Activated T-helper 1 cell treated with anti-CD3 and anti-CD28 coated beads, Interleukin-12 subunit alpha, Interleukin-12 subunit beta, Interleukin-2, Interleukin-4 antibody, amounts not matched to agents 30 ng/mL and 10 ng/mL and 1 ng/mL, durations not matched to agents 14 hours and 24 hours and 36 hours (primary cell): ENCODE results near the gene LPIN1. TPM values are rescaled to one million over a fixed set of nuclear protein-coding genes. Genes with fewer than 3 reads are reported as not detected.

Experiments
- DNase-seq: peaks from one replicate; pipeline ENCODE4 v3.0.0; 2021; ENCODE audit warnings: low spot score
- H3K27ac Mint-ChIP-seq: one replicate; pipeline ENCODE4 v1.8.0; 2021; ENCODE audit warnings: mild to moderate bottlenecking, mixed read lengths
- H3K27me3 Mint-ChIP-seq: one replicate; pipeline ENCODE4 v1.8.0; 2022; ENCODE audit warnings: mild to moderate bottlenecking, moderate library complexity, mixed read lengths; ENCODE audit not compliant: insufficient read depth
- H3K36me3 Mint-ChIP-seq: one replicate; pipeline ENCODE4 v1.8.0; 2021; ENCODE audit warnings: low read depth, mixed read lengths
- H3K4me1 Mint-ChIP-seq: one replicate; pipeline ENCODE4 v1.8.0; 2021; ENCODE audit warnings: low read depth, mixed read lengths
- H3K4me3 Mint-ChIP-seq: one replicate; pipeline ENCODE4 v1.8.0; 2021; ENCODE audit warnings: mild to moderate bottlenecking, moderate library complexity, mixed read lengths
- H3K9me3 Mint-ChIP-seq: one replicate; pipeline ENCODE4 v1.8.0; 2021; ENCODE audit warnings: mixed read lengths
- intact Hi-C: fragments of 100-400 bp; cut with micrococcal nuclease; formaldehyde crosslinking; loops from one replicate; pipeline ENCODE4 v1.15.1; 2024
- total RNA-seq: library from RNA; stranded (reverse); gene quantifications from 2 replicates; pipeline ENCODE4 v1.2.3, GENCODE V29; 2022

The LPIN1 gene
- total RNA-seq, 1 donor from 2014 or later: 49.5 TPM

DNA sequence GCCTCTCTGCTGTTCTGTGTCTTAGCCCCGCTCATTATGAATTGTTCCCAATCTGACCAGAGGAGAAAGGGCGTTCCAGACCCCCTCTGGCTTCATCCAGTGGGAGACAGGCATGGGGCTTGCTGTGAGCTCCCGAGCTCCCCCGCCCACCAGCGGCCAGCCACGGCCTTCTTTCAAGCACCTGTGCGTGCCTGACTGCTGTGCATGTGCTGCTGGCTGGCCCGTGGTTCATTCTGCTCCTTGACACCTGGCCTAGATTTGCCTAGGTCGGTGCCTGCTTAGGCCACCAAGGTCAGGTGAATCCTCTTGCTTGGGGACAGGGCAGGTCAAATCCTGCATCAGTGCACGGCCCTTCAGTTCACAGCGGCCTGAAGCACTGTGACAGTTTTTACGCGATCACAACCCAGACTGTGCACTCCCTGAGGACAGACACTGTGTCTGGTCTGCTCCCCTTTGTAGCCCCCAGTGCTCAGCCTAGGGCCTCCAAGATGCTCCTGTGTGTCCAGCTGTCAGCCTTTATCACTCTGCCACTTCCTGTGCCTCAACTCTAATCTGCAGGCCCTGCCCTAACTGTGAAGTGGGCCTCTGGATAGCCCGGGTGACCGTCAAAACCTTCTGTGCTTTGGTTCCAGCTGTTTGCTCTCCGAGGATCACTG is 3.6 kb upstream of the LPIN1 start:
- Mint-ChIP-seq H3K4me1 (peaks cover 48% of the 10 kb centered on the region), H3K9me3 (no peaks in the 10 kb centered on the region), H3K27me3 (peaks cover 3% of the 10 kb centered on the region), H3K27ac (peak overlapping the region; percentile 23), H3K4me3 (no peak overlapping the region), H3K36me3 (peaks cover 2% of the 10 kb centered on the region)
- no peak for DNase-seq
- intact Hi-C loops: loop anchor here (10.0 kb wide), 1 partner anchor 672 kb away; no protein-coding TSS in a partner anchor

- Mint-ChIP-seq H3K4me3 (no peak overlapping the region), H3K4me1 (peaks cover 54% of the 10 kb centered on the region), H3K27me3 (peaks cover 3% of the 10 kb centered on the region), H3K27ac (no peak overlapping the region), H3K9me3 (no peaks in the 10 kb centered on the region), H3K36me3 (peaks cover 2% of the 10 kb centered on the region)
- intact Hi-C loops: loop anchor here (10.0 kb wide), 1 partner anchor 671 kb away; no protein-coding TSS in a partner anchor
- DNase-seq: no peak
Observed at GRCh38 chr2:11743366-11743765, 3.1 kb upstream of the LPIN1 start.

DNA sequence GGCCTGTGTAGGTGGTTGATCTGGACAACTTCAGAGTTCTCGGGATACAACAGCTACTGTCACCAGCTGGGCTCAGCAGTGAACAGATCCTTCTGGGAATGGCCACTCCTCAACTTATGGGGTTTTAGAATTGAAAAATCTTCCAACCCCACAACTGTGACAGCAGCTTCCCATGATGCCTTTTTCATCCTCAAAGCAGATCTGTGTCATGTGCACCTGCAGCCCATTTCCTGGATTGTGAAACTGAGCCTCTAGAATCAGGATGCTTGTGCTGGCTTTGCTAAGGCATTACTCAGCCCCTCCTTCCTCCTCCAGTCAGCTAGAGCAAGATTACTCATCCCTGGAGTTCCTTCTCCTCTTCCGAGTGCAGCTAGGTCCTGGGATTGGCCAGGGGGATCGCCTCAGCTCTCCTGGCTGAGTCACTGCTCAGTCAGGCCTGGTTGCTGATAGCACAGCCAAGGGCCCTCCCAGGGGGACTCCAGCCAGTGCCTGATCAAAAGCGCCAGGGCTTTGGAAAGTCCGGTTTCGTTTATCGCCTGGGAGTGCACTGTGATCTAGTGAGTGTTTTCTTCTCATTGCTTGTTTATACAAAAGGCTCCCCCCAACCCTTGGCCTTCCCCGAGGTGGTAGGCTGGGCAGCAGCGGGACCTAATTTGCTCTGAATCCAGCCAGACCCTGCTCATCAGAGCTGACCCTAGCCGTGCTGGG is 2.4 kb upstream of the LPIN1 start:
- H3K27ac Mint-ChIP-seq: peak overlapping the region; percentile 79
- peak; percentile 67 for DNase-seq
- H3K27me3 Mint-ChIP-seq: peaks cover 3% of the 10 kb centered on the region
- H3K4me3 Mint-ChIP-seq: peak overlapping the region; percentile 0
- H3K36me3 Mint-ChIP-seq: peaks cover 2% of the 10 kb centered on the region
- H3K4me1 Mint-ChIP-seq: peaks cover 55% of the 10 kb centered on the region
- intact Hi-C loops: loop anchor here (1.0 to 10.0 kb wide), 5 partner anchors 51 to 671 kb away; partner anchors contain the start of gene E2F6
- H3K9me3 Mint-ChIP-seq: no peaks in the 10 kb centered on the region

DNA sequence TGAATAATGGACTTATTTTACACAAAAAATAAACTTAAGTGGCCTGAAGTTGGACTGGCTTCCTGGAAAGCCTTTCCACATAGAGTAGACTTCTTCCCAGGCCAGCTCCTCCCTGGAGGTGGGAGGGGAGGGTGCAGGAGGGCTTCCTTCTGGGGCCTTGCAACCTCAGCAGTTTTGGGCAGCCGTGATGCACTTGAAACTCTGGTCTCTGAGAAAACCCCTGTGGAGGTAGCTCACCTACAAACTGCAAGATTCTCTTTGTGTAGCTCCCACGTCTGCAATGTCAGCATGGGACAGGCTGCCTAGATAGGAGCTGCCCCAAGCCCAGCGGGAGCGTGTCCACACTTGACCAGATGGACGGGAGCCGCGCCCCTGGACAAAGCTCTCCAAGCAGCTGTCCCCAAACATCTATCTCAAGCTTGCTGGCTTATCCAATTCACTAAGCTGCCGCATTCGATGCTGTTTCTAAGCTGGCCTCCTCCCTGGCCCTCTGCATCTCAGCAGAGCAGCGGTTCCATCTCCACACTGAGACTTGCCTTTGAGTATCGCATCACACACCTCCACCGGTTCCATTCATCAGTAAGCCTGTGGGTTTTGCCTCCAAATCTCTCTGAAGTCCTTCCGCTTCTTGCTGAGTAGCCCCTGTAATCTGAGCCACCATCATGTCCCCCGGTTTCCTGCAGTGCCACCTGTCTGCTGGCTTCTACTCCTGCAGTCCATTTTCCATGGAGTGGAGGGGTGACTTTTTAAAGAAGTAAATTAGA is 1.6 kb upstream of the LPIN1 start:
- DNase-seq: no peak
- Mint-ChIP-seq H3K27me3 (peaks cover 2% of the 10 kb centered on the region), H3K9me3 (no peaks in the 10 kb centered on the region), H3K4me1 (peaks cover 63% of the 10 kb centered on the region), H3K4me3 (peak overlapping the region; percentile 51), H3K36me3 (peaks cover 2% of the 10 kb centered on the region), H3K27ac (peak overlapping the region; percentile 78)
- intact Hi-C loops: loop anchor here (1.0 to 10.0 kb wide), 5 partner anchors 52 to 670 kb away; partner anchors contain the start of gene E2F6

- Mint-ChIP-seq H3K36me3 (peaks cover 7% of the 10 kb centered on the region), H3K9me3 (no peaks in the 10 kb centered on the region), H3K4me1 (peaks cover 72% of the 10 kb centered on the region), H3K27ac (peak overlapping the region; percentile 84), H3K4me3 (peak overlapping the region; percentile 77), H3K27me3 (no peaks in the 10 kb centered on the region)
- intact Hi-C loops: loop anchor here (1.0 to 10.0 kb wide), 7 partner anchors 9 to 971 kb away; partner anchors contain the start of genes SLC66A3 and TRIB2
- DNase-seq: no peak
Observed at GRCh38 chr2:11745613-11746375, 638 bp upstream of the LPIN1 start.

DNA sequence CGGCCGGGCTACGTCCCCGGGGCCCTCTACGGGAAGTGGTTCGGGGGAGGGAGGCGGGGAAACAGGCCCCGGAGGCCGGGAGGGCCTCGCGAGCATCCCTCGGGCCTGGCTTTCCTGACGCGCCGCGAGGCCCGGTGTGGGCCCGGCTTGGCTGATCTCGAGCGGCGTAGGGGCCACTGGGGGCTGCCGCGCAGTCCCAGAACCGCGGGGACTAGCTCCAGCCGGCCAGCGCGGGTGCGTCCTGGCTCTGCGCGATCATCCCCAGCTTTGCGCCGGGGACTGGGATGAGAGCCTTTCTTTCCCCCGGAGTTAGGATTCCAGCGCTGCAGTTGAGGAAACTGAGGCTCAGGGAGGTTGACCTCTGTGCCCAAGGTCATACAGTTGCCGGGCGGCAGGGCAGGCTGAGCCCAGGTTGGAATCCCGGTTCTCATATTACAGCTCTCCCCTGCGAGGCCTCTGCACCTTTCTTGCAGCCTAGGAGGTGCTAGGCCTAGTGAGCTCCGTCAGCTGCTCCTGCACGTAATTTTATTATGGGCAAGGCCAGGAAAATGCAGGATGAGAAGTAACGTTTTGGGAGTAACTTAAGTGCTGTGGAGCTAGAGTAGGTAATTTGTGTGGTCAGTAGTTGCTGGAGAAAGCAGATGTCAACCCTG is 501 bp downstream of the LPIN1 start:
- Mint-ChIP-seq H3K36me3 (peaks cover 7% of the 10 kb centered on the region), H3K27me3 (no peaks in the 10 kb centered on the region), H3K27ac (peak overlapping the region; percentile 90), H3K9me3 (no peaks in the 10 kb centered on the region), H3K4me3 (peak overlapping the region; percentile 93), H3K4me1 (peaks cover 83% of the 10 kb centered on the region)
- intact Hi-C loops: loop anchor here (1.0 to 10.0 kb wide), 6 partner anchors 7 to 970 kb away; partner anchors contain the start of genes SLC66A3 and TRIB2
- DNase-seq: no peak

DNA sequence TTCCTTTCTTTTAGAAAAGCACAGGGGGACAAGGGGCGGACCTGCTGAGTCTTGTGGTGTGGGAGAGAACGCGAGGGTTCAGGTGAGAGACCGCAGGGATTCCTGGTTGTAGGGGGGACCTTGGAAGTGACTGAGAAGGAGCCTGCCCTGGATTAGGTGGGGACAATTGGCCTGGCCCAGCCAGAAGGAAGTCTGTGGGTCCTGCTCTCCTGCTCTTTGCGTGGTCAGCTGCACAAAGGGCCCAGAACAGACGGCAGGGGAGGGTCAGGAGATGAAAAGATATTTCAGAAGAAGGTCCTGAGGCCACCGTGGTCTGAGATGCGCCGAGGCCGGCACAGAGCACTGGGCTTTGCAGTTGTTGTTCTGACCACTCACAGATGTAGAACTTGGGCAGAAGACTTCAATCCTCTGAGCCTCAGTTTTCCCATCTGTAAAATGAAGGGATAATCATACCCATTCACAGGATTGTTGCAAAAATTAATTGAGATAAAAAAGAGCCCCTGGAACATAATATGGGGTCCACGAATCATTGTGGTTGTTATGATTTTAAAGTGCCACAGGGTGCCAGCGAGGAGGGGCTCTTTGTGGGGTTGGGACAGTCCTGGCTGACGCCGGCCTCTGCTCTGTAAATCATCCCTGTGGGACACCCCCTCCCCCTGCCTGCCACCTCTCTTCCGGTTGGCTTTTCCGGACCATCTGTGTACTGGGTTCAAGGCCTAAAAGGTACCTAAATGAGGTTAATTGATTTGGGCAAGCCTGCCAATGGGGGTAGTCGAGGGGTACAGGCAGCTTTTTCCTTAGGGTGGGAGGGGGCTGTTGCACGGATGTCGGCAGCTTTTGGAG is 1.8 kb downstream of the LPIN1 start:
- Mint-ChIP-seq H3K4me1 (peaks cover 83% of the 10 kb centered on the region), H3K9me3 (no peaks in the 10 kb centered on the region), H3K27ac (peak overlapping the region; percentile 90), H3K27me3 (no peaks in the 10 kb centered on the region), H3K4me3 (peak overlapping the region; percentile 93), H3K36me3 (peaks cover 7% of the 10 kb centered on the region)
- intact Hi-C loops: loop anchor here (10.0 kb wide), 1 partner anchor 667 kb away; no protein-coding TSS in a partner anchor
- no peak for DNase-seq

- intact Hi-C loops: loop anchor here (10.0 kb wide), 1 partner anchor 666 kb away; no protein-coding TSS in a partner anchor
- Mint-ChIP-seq H3K9me3 (no peaks in the 10 kb centered on the region), H3K27ac (peak overlapping the region; percentile 55), H3K4me1 (peaks cover 83% of the 10 kb centered on the region), H3K4me3 (peak overlapping the region; percentile 93), H3K27me3 (no peaks in the 10 kb centered on the region), H3K36me3 (peaks cover 7% of the 10 kb centered on the region)
- DNase-seq: no peak
Observed at GRCh38 chr2:11748861-11749645, 2.6 kb downstream of the LPIN1 start.

DNA sequence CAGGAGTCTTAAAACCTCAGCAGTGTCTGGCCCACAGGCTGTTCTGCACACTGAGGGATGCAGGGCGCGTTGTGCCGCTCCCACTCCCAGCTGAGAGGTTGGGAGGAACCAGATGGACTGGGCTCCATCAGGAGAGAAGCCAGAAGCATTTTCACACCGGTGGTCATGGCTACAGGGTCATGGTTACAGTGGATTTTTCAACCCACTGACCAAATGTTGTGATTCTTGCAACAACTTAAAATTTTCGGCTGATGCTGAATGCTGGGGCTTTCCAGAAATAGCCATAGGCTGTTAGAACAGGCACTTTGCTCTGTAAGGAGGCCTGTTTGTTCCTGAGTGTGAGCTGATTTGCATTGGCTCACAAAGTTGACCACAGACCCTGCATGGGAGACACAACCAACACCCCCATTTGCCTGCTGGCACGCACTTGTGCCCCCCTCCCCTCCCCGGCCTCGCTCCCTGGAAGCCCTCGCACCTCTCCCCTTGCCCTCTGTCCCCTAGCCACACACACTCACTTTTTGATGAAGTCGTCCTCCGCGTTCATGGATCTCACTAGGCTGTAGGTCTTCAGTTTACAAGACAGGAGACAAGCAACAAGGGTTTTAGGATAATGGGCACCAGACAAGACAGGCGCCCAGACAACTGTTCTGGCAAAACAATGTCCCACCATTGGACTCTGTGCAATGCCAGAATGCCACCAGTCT is 3.4 kb downstream of the LPIN1 start:
- peaks cover 7% of the 10 kb centered on the region for H3K36me3 Mint-ChIP-seq
- no peaks in the 10 kb centered on the region for H3K27me3 Mint-ChIP-seq
- intact Hi-C loops: loop anchor here (5.0 to 10.0 kb wide), 6 partner anchors 405 to 1445 kb away; partner anchors contain the start of genes HPCAL1, PDIA6 and ROCK2
- H3K4me3 Mint-ChIP-seq: peak overlapping the region; percentile 68
- no peak for DNase-seq
- H3K9me3 Mint-ChIP-seq: no peaks in the 10 kb centered on the region
- H3K27ac Mint-ChIP-seq: peak overlapping the region; percentile 87
- H3K4me1 Mint-ChIP-seq: peaks cover 82% of the 10 kb centered on the region

- peak overlapping the region; percentile 68 for H3K4me3 Mint-ChIP-seq
- peaks cover 81% of the 10 kb centered on the region for H3K4me1 Mint-ChIP-seq
- peak; percentile 59 for DNase-seq
- intact Hi-C loops: loop anchor here (5.0 to 10.0 kb wide), 5 partner anchors 406 to 1446 kb away; partner anchors contain the start of genes HPCAL1, PDIA6 and ROCK2
- peak overlapping the region; percentile 87 for H3K27ac Mint-ChIP-seq
- no peaks in the 10 kb centered on the region for H3K27me3 Mint-ChIP-seq
- H3K9me3 Mint-ChIP-seq: no peaks in the 10 kb centered on the region
- peaks cover 10% of the 10 kb centered on the region for H3K36me3 Mint-ChIP-seq
Observed at GRCh38 chr2:11750422-11750821, 4.0 kb downstream of the LPIN1 start.
